Measurements from ENCODE around the gene ROPN1L.
"Not testable (repeated sequence)": the region's sequence is repeated elsewhere in the genome, so short reads cannot be mapped to it uniquely, and the experiment has no call there.

ROPN1L gene

GRCh38 chr5:10441083-10441991 is at the start of gene ROPN1L:
Gene ROPN1L, plus strand, starts transcription at chr5:10441879. Its CDS starts 289 bp downstream, at chr5:10442168.
- peak; percentile 81 to 97 for DNase-seq

DNA sequence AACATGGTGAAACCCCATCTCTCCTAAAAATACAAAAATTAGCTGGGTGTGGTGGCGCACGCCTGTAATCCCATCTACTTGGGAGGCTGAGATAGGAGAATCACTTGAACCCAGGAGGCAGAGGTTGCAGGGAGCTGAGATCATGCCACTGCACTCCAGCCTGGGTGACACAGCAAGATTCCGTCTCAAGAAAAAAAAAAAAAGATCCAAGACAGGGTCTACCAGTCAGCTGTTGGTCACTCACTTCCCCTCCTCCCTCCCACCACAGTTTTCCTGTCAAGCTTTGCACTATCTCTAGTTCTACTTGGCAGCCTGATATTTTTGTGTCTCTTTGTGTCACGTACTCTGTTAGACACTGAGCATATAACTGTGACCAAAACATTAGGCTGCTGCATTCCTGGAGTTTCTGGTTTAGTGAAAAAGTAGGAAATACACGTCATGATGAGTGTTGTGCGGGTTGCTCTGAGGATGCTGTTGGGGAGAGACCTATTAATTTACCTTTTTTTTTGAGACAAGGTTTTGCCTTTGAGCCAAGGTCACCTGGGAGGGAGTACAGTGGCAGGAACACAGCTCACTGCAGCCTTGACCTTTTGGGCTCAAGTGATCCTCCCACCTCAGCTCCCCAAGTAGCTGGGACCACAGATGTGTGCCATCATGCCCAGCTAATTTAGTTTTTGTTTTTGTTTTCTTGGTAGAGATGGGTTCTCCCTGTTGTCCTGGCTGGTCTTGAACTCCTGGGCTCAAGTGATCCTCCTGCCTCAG is 48.9 kb upstream of the ROPN1L start:
- not testable (repeated sequence) for DNase-seq

- DNase-seq: no peak
Measured at GRCh38 chr5:10393491-10393890, 48.2 kb upstream of the ROPN1L start.

GRCh38 chr5:10396552-10396951 is 45.1 kb upstream of the ROPN1L start:
- no peak for DNase-seq

GRCh38 chr5:10399839-10400238 is 41.8 kb upstream of the ROPN1L start:
- DNase-seq: no peak

DNA sequence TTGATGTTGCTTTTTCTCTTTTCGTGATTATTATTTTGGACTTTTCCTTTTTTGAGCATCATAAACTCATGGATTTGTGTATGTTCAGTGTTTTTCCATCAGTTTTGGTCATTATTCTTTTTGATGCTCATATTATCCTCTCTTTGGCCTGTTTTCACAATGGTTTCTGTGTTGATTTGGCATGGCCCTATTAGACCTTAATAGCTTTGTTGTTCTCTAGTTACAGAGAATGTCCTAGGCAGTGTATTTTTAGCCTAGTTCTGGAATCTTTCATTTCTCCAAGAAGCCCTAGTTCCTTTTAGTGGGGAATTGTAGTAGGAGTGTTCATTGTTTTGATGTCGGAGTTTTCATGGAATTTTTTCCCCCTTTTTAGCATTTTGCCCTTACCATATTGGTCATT is 41.3 kb upstream of the ROPN1L start:
- DNase-seq: no peak

DNA sequence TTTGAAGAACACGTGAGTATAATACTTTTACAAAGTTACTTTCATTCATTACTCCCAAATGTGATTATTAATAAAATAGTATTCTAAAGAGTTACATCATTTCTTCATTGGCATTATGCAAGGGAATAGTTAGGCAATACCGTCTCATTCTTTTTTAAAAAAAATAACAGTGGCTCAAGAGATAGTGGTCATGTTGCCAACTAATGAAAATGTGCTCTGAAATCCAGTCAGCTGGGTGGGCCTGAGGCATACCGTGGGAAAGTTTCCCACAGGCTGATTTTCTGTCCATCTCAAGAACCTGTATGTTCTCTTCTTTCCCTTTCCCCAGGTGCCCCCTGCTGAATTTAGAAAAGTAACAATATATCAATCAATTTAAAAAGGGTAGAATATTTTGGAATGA is 40.8 kb upstream of the ROPN1L start:
- no peak for DNase-seq

DNA sequence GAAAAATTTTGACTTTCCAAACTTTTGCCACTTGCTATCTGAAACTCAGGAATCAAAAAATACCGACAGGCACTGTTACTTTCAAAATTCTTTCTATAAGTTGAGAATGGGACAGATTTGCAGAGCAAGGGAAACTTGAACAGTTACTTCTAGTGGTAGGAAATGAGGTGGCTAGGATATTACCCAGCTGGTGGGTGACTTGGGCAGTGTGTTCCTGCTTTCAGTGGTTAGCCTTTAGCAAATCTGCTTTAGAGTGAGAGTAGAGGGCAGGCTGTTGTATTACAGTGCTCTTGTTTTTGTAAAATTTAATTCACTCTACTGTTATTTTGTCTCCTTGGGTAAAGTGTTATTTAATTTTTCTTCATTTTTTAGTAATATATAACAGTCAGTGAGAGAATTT is 40.2 kb upstream of the ROPN1L start:
- DNase-seq: no peak

DNA sequence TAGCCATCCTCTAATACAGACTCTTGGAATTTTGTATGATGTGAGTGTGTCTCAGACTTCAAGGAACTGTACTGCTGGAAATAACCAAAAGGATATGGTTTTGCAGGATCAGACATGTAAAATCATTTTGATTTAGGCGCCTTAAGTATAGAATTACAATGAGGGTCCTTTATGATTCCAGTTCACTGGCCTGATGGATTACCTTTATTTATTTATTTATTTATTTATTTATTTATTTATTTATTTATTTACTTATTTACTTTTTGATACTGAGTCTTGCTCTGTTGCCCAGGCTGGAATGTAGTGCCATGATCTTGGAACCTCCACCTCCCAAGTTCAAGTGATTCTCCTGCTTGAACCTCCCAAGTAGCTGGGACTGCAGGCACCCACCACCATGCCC is 37.9 kb upstream of the ROPN1L start:
- no peak for DNase-seq

DNA sequence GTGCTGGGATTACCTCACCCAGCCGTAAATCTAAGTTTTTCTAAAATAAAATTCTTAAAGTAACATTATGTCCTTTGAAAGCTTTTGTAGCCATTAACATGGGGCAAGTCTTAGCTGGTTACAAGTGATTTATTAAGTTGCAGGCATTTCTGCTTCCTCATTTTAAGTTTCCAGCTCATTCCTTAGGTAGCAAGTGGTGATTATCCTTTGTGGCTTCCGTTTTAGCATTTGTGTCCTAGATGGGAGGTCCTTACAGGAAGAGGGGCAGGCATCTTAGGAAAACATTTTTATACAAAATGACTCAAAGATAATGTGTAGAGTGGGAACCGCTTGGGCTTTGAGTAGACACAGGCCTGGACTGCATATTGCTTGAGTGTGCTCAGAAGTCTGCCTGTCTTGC is 35.0 kb upstream of the ROPN1L start:
- DNase-seq: no peak

GRCh38 chr5:10409504-10409903 is 32.2 kb upstream of the ROPN1L start:
- no peak for DNase-seq

- no peak for DNase-seq
Measured at GRCh38 chr5:10410662-10411061, 31.0 kb upstream of the ROPN1L start.

GRCh38 chr5:10411336-10411735 is 30.3 kb upstream of the ROPN1L start:
- DNase-seq: no peak

DNA sequence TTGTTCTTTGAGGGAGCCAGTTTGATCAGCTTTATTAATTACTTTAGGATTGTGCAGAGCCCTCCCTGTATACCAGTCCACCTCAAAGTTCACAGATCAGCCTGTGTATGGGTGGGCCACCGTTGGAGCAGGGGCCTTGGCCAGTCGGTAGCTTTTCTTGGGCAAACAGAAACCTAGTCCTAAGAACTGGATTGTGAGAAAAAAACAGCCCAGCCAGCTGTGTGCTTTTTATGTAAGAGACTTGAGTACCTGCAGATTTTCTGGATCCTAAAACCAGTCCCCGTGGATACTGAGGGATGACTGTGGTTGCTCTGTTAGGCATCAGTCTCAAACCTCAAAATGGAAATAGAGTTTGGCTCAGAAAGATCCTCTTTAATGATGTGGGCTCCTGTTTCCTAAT is 24.8 kb upstream of the ROPN1L start:
- DNase-seq: no peak

- DNase-seq: no peak
Measured at GRCh38 chr5:10418654-10419345, 22.9 kb upstream of the ROPN1L start.

DNA sequence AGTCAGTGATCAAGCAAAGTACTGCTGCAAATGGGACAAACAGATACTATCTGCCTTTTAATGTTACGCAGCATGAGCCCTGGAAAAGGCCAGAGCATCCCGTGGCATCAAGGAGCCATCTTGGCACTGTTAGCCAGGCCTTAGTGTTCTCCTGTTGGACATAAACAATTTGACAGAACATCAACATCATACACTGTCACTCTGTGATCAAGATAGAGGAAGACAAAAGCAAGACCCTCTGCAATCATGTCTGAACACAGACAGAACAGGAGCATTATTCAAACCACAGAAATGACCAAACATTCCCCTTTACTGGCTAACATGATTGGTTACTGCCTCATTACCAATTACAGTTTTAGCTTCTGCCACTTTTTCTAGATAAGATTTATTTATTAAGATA is 21.2 kb upstream of the ROPN1L start:
- no peak for DNase-seq

- no peak for DNase-seq
Measured at GRCh38 chr5:10420932-10421331, 20.7 kb upstream of the ROPN1L start.

- DNase-seq: no peak
Measured at GRCh38 chr5:10421896-10422691, 19.6 kb upstream of the ROPN1L start.

- no peak for DNase-seq
Measured at GRCh38 chr5:10423022-10423421, 18.7 kb upstream of the ROPN1L start.

DNA sequence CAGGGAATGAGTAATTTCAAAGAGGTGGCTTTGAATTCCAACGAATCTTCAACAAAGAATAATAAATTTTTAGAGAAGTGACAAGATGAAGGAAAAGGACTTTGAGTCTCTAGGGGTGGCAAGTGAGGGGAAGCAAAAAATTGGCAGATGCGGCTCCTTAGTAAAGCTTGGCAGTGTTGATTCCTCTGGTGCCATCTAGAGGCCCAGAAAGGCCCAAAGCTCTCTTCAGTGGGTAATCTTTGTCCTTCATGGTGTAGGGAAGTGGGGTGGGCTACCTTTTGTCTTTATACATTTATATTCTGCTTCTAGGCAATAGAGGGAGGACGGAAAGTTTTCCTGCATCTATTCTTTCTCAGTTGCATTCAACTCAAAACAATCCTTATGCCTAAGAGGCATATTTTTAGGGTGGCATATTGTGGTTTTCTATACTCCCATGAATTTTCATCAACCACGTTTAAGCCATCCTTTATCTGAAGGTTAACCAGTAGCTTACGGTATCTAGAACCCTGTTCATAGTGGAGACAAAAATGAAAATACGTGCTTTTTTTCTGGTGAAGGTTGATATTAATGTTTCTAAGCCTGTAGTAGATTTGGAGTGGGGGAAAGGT is 17.5 kb upstream of the ROPN1L start:
- peak; percentile 80 to 81 for DNase-seq

DNA sequence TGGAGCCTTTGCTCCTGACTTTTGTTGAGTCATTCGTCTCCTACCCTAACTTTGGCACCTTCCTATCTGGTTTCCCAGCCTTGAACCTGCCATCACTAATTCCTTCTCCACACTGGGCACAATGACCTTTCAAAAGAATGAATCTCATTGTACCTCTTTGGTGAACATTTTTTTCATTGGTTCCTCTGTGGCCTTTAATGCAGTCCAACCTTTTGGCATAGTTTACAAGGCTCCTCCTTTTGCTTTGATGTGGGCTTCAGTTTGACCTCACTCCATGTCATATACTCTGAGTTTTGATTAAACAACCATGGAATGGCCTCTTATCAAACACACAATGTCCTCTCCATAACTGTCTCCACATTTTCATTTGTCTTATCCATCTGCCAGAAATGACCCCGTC is 14.5 kb upstream of the ROPN1L start:
- DNase-seq: no peak

GRCh38 chr5:10427978-10428377 is 13.7 kb upstream of the ROPN1L start:
- no peak for DNase-seq

Data from NCI-H446 (cell line).